Measurements from ENCODE around the gene ZNF689. TPM values are rescaled to one million over a fixed set of nuclear protein-coding genes. Genes with fewer than 3 reads are reported as not detected.
"Not testable (repeated sequence)": the region's sequence is repeated elsewhere in the genome, so short reads cannot be mapped to it uniquely, and the experiment has no call there.

ZNF689 gene
- total and polyA plus RNA-seq, 9 donors, result 5.8 to 8.7 (median 7.5) TPM

DNA sequence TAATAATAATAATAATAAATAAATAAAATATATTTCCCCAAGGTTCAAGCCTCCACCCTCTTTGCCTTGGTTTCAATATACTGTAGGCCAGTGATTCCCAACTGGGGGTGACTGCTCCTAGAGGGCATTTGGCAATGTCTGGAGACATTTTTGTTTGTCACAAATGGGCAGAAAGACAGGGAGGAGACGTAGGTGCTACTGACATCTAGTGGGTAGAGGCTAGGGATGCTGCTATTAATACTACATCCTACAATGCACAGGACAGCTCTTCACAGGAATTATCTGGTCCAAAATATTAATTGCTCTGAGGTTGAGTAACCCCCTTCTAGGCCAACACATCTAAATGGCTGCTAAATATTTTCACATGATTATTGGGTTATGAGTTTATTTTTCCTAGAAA, 27.8 kb upstream of the ZNF689 start:
- Histone ChIP-seq H3K4me1 (ENCODE audit: control insufficient read depth, insufficient read depth, low read length) (peaks cover 13% of the 10 kb centered on the region), H3K4me3 (ENCODE audit: low read length) (no peak overlapping the region), H3K27ac (ENCODE audit: low read length) (no peak overlapping the region), H3K27me3 (ENCODE audit: control insufficient read depth, insufficient read depth, low read length) (no peaks in the 10 kb centered on the region), H3K36me3 (ENCODE audit: control insufficient read depth, insufficient read depth, low read length) (no peaks in the 10 kb centered on the region), H3K9me3 (replicated peaks; ENCODE audit: control insufficient read depth, low read depth, low read length) (no peaks in the 10 kb centered on the region)
- WGBS (ENCODE audit: insufficient coverage), result no CpG with 5 or more reads among the region's 1 CpG
- DNase-seq, result no peak

DNA sequence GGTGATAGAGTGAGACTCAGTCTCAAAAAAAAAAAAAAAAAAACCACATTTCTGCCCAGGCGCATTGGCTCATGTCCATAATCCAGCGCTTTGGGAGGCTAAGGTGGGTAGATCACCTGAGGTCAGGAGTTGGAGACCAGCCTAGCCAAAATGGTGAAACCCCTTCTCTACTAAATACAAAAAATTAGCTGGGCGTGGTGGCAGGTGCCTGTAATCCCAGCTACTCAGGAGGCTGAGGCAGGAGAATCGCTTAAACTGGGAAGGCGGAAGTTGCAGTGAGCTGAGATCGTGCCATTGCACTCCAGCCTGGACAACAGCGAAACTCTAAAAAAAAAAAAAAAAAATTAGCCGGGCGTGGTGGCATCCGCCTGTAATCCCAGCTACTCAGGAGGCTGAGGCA, 26.9 kb upstream of the ZNF689 start:
- H3K4me1 ChIP-seq (ENCODE audit: control insufficient read depth, insufficient read depth, low read length), result peaks cover 13% of the 10 kb centered on the region
- H3K36me3 ChIP-seq (ENCODE audit: control insufficient read depth, insufficient read depth, low read length), result not testable (repeated sequence)
- WGBS (ENCODE audit: insufficient coverage), result 85% methylated on average over 6 of the region's 10 CpGs

DNA sequence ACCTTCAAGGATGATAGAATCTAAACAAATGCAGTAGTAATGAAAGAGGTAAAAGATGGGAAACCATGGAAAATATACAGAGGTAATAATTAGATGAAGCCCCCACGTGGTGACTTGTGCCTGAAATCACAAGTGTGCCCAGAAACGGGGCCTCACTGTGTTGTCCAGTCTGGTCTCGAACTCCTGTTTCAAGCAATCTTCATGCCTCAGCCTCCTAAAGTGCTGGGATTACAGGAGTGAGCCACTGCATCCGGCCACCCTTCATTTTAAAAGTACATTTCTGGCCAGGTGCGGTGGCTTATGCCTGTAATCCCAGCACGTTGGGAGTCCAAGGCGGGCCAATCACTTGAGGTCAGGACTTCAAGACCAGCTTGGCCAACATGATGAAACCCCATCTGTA, 26.4 kb upstream of the ZNF689 start:
- Histone ChIP-seq H3K4me1 (ENCODE audit: control insufficient read depth, insufficient read depth, low read length) (peaks cover 13% of the 10 kb centered on the region), H3K27me3 (ENCODE audit: control insufficient read depth, insufficient read depth, low read length) (no peaks in the 10 kb centered on the region), H3K36me3 (ENCODE audit: control insufficient read depth, insufficient read depth, low read length) (no peaks in the 10 kb centered on the region), H3K27ac (ENCODE audit: low read length) (no peak overlapping the region), H3K4me3 (ENCODE audit: low read length) (no peak overlapping the region), H3K9me3 (replicated peaks; ENCODE audit: control insufficient read depth, low read depth, low read length) (no peaks in the 10 kb centered on the region)
- DNase-seq, result no peak
- 67% methylated on average over 3 of the region's 7 CpGs for WGBS (ENCODE audit: insufficient coverage)

More for the DNA sequence above, 26.9 kb upstream of the ZNF689 start:
- not testable (repeated sequence) for H3K27ac ChIP-seq (ENCODE audit: low read length); DNase-seq; H3K4me3 ChIP-seq (ENCODE audit: low read length); H3K27me3 ChIP-seq (ENCODE audit: control insufficient read depth, insufficient read depth, low read length); H3K9me3 ChIP-seq (replicated peaks; ENCODE audit: control insufficient read depth, low read depth, low read length)

DNA sequence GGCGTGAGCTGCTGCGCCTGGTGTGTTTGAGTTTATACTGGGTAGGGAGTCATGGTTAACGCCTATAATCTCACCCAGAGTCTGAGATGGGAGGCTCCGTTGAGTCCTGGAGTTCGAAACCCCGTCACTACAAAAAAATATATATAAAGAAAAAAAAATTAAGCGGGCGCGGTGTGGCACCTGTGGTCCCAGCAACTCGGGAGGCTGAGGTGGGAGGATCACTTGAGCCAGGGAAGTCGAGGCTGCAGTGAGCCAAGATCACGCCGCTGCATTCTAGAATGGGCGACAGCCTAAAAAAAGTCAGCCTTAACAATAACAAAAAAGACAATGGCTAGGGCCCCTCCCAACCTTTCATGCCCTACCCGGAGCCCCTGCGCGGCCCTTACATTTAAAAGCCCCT, 23.3 kb upstream of the ZNF689 start:
- no peaks in the 10 kb centered on the region for H3K9me3 ChIP-seq (replicated peaks; ENCODE audit: control insufficient read depth, low read depth, low read length)
- peak overlapping the region; percentile 94 for H3K4me3 ChIP-seq (ENCODE audit: low read length)
- peak overlapping the region; percentile 94 for H3K27ac ChIP-seq (ENCODE audit: low read length)
- no peaks in the 10 kb centered on the region for H3K27me3 ChIP-seq (ENCODE audit: control insufficient read depth, insufficient read depth, low read length)
- WGBS (ENCODE audit: insufficient coverage), result 43% methylated on average over 4 of the region's 17 CpGs
- no peak for DNase-seq
- peaks cover 13% of the 10 kb centered on the region for H3K4me1 ChIP-seq (ENCODE audit: control insufficient read depth, insufficient read depth, low read length)
- H3K36me3 ChIP-seq (ENCODE audit: control insufficient read depth, insufficient read depth, low read length), result no peaks in the 10 kb centered on the region

DNA sequence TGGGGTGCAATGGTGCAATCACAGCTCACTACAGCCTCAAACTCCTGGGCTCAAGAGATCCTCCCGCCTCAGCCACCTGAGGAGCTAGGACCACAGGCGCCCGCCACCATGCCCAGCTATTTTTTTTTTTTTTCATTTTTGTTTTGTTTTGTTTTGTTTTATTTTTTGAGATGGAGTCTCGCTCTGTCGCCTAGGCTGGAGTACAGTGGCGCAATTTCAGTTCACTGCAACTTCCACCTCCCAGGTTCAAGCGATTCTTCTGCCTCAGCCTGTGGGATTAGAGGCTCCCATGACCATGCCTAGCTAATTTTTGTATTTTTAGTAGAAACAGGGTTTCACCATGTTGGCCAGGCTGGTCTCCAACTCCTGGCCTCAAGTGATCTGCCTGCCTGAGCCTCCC, 22.3 kb upstream of the ZNF689 start:
- H3K4me3 ChIP-seq (ENCODE audit: low read length); DNase-seq; H3K36me3 ChIP-seq (ENCODE audit: control insufficient read depth, insufficient read depth, low read length); H3K9me3 ChIP-seq (replicated peaks; ENCODE audit: control insufficient read depth, low read depth, low read length); H3K27me3 ChIP-seq (ENCODE audit: control insufficient read depth, insufficient read depth, low read length); H3K27ac ChIP-seq (ENCODE audit: low read length): not testable (repeated sequence)
- peaks cover 15% of the 10 kb centered on the region for H3K4me1 ChIP-seq (ENCODE audit: control insufficient read depth, insufficient read depth, low read length)
- no CpG with 5 or more reads among the region's 7 CpGs for WGBS (ENCODE audit: insufficient coverage)

DNA sequence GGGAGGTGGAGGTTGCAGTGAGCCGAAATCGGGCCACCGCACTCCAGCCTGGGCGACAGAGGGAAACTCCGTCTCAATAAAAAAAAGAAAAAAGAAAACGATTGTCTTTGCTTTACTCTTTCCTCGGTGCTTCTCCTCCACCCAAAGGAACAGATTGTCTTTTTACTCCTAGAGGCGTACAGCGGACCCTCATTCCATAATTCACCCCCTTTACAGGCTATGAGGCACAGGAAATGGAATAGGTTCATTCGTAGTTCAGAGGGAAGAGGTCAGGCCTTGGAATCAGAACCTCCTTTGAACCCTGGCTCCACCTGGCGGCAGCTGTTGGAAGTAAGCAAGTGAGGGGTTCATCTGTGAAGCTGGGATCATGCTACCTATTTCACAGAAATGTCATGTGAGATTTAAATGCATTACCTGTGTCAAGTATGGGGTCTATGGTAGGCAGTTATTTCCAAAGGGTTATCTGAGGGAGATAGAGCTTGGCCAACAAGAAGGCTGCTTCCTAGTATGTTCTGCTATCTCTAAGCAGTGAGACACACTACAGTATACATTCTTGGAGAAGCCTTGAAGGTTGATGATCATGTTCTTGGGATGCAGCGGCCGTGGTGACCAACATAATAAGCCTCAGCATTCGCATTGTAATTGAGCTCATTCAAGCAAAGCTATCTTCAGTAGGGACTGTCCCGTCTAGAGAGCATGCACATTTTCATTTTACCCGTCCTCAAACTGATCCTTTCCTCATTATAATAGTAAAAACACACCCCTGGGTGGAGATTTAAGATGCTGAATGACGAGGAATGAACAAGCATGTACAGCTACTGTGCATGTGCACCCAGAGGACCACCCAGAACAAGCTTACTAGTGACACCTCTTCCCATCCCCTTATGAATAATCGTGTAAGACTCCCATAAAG, 18.7 kb upstream of the ZNF689 start:
- H3K27ac ChIP-seq (ENCODE audit: low read length), result no peak overlapping the region
- H3K4me3 ChIP-seq (ENCODE audit: low read length), result peak overlapping the region; percentile 22
- no peaks in the 10 kb centered on the region for H3K9me3 ChIP-seq (replicated peaks; ENCODE audit: control insufficient read depth, low read depth, low read length)
- H3K4me1 ChIP-seq (ENCODE audit: control insufficient read depth, insufficient read depth, low read length), result peaks cover 7% of the 10 kb centered on the region
- no peaks in the 10 kb centered on the region for H3K27me3 ChIP-seq (ENCODE audit: control insufficient read depth, insufficient read depth, low read length)
- DNase-seq, result peak; percentile 88
- whole genome bisulfite sequencing (ENCODE audit: insufficient coverage), result 34% methylated on average over 6 of the region's 18 CpGs
- H3K36me3 ChIP-seq (ENCODE audit: control insufficient read depth, insufficient read depth, low read length), result no peaks in the 10 kb centered on the region

DNA sequence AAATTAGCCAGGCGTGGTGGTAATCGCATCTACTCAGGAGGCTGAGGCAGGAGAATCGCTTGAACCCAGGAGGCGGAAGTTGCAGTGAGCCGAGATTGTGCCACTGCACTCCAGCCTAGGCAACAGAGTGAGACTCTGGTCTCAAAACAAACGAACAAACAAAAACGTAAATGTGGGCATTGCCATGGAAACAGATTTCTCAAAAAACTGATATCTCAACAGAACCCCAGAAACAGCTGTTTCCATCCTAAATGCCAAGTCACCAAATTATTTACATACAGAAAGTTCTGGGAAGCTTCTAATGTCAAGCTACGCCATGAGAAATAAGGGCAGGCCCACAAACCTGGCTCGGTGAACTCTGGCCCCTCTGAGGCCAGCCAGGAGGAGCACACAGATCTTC, 16.0 kb upstream of the ZNF689 start:
- Histone ChIP-seq H3K27ac (ENCODE audit: low read length) (no peak overlapping the region), H3K9me3 (replicated peaks; ENCODE audit: control insufficient read depth, low read depth, low read length) (no peaks in the 10 kb centered on the region), H3K36me3 (ENCODE audit: control insufficient read depth, insufficient read depth, low read length) (no peaks in the 10 kb centered on the region), H3K4me3 (ENCODE audit: low read length) (no peak overlapping the region), H3K27me3 (ENCODE audit: control insufficient read depth, insufficient read depth, low read length) (peaks cover 2% of the 10 kb centered on the region), H3K4me1 (ENCODE audit: control insufficient read depth, insufficient read depth, low read length) (peaks cover 2% of the 10 kb centered on the region)
- 89% methylated on average over 9 of the region's 9 CpGs for WGBS (ENCODE audit: insufficient coverage)
- DNase-seq, result no peak

DNA sequence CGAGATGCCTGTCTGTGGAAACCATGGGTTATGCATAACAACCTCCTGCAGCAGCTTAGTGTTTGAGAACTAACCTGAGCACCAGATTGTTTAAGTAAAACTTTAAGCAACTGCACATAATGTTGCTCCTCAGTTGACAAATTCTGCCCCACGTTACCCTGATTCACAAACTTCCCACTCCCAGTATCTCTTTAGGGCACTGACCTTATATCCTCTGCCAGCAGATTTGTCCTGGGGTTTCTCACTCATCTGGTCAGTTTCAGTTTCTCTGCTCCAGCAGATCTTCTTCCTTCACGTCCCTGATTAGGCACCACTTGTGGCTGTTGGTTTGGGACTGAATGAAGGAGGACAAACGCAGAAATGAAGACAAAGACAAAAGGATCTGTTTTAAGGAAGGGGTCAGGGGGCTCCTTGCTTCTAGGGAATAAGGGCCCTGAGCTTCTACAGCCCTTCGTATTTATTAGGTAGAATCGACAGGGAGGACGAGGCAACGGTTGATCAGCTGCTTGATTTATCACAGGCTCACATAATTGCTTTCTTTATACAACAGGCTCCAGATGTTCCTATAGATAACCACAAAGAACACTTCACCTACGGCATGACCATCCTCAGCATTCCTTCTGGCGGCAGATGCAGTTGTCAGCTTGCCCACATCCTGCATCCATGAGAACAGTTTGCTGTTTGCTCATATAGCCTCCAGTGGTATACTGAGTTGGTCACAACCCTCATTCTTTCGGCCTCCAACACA, 13.5 kb upstream of the ZNF689 start:
- no peak overlapping the region for H3K4me3 ChIP-seq (ENCODE audit: low read length)
- H3K9me3 ChIP-seq (replicated peaks; ENCODE audit: control insufficient read depth, low read depth, low read length), result no peaks in the 10 kb centered on the region
- DNase-seq, result no peak
- peaks cover 2% of the 10 kb centered on the region for H3K4me1 ChIP-seq (ENCODE audit: control insufficient read depth, insufficient read depth, low read length)
- H3K27ac ChIP-seq (ENCODE audit: low read length), result no peak overlapping the region
- peaks cover 2% of the 10 kb centered on the region for H3K27me3 ChIP-seq (ENCODE audit: control insufficient read depth, insufficient read depth, low read length)
- WGBS (ENCODE audit: insufficient coverage), result 86% methylated on average over 9 of the region's 11 CpGs
- H3K36me3 ChIP-seq (ENCODE audit: control insufficient read depth, insufficient read depth, low read length), result no peaks in the 10 kb centered on the region

DNA sequence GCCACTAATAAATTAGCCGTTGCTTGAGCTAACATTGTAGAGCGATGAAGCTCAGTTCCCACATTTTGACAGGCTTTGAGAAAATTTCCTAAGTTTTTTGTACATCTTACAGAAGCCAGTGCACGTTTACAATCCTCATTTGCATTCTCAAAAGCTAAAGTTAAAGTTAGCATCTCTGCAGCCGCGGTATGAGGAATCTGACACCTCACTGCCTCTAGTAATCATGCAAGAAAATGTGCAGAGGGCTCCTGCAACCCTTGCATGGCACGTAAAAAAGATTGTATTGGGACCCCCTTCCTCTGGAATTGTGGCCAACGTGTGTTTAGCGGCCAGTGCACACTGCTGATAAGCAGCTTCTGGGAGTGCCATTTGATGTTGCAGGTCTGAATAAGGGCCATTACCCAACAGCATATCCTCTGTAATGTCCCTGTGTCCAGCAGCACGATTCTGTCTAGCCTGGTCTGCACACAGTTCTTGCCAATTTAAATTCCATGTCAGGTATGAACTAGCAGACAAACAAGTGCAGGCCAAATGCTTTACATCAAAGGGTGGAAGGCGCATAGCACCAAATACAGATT, 12.4 kb upstream of the ZNF689 start:
- Histone ChIP-seq H3K4me3 (ENCODE audit: low read length) (no peak overlapping the region), H3K27me3 (ENCODE audit: control insufficient read depth, insufficient read depth, low read length) (peaks cover 2% of the 10 kb centered on the region), H3K27ac (ENCODE audit: low read length) (no peak overlapping the region), H3K4me1 (ENCODE audit: control insufficient read depth, insufficient read depth, low read length) (no peaks in the 10 kb centered on the region), H3K36me3 (ENCODE audit: control insufficient read depth, insufficient read depth, low read length) (no peaks in the 10 kb centered on the region), H3K9me3 (replicated peaks; ENCODE audit: control insufficient read depth, low read depth, low read length) (no peaks in the 10 kb centered on the region)
- 36% methylated on average over 5 of the region's 10 CpGs for WGBS (ENCODE audit: insufficient coverage)
- no peak for DNase-seq

DNA sequence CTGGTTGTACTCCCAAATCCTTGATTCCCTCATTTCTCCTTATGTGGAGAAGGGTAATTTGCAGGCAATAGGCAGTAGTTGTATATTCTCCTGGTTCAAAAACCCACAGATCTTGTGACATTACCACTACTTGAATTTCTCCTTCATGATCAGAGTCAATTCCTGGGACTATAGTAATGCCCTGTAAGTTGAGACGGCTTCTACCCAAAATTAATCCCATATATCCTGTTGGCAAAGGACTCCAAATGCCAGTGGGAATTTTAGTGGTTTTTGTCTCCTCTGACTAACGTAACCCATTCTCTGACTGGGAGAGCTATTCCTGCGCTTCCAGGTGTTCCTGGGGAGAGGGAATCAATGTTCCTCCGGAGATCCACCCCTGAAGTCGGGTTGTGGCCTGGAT, 11.6 kb upstream of the ZNF689 start:
- no peak overlapping the region for H3K4me3 ChIP-seq (ENCODE audit: low read length)
- H3K9me3 ChIP-seq (replicated peaks; ENCODE audit: control insufficient read depth, low read depth, low read length), result no peaks in the 10 kb centered on the region
- H3K36me3 ChIP-seq (ENCODE audit: control insufficient read depth, insufficient read depth, low read length), result no peaks in the 10 kb centered on the region
- no peak for DNase-seq
- H3K27ac ChIP-seq (ENCODE audit: low read length), result no peak overlapping the region
- no CpG with 5 or more reads among the region's 5 CpGs for WGBS (ENCODE audit: insufficient coverage)
- H3K4me1 ChIP-seq (ENCODE audit: control insufficient read depth, insufficient read depth, low read length), result no peaks in the 10 kb centered on the region
- H3K27me3 ChIP-seq (ENCODE audit: control insufficient read depth, insufficient read depth, low read length), result peaks cover 2% of the 10 kb centered on the region

Measured in muscle of leg (tissue), 11 donors.